Measurements from ENCODE around the gene HERPUD2. TPM values are rescaled to one million over a fixed set of nuclear protein-coding genes. Genes with fewer than 3 reads are reported as not detected.

Gene HERPUD2
- total and polyA plus RNA-seq, 2 of the 4 experiments (the other 2 are of a cell fraction): 22.2 to 27.2 TPM

DNA sequence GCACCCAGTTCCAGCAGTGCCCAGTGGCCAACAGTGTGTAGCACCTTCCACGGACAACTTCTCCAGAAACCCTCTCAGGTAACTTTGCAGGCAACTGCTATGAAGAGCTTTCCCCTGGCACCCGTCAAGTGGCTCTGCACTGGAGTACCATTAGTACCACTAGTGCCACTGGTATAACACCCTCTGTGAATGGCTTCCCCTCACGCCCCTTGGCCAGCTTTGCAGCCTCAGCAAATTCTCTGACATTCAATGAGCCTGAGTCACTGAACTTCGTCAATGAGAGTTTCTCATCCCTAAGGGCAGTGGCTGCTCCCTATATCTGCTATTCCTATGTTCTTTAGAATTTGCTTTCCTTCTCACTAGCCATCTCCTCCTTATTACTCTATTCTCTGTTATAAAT is 7.6 kb upstream of the HERPUD2 start:
- no TSS peak for BruUV-seq (replicated peaks)
- H3K4me2 ChIP-seq (ENCODE audit: low read depth, low read length): no peak overlapping the region

More for the DNA sequence above, 7.6 kb upstream of the HERPUD2 start:
- no peak overlapping the region for H2AFZ ChIP-seq (replicated peaks; ENCODE audit: low read length, poor library complexity)
- in situ Hi-C loops (cut with MboI; ENCODE audit: low sequenced_read_pairs): loop anchor here (25.0 kb wide), 1 partner anchor 635 kb away; no protein-coding TSS in a partner anchor
- 50% methylated on average over 2 of the region's 4 CpGs; no CpG with 5 or more reads in 1 of the 2 experiments for WGBS, 2 experiments (ENCODE audit: extremely low coverage in 2 of 2, insufficient read length in 1 of 2)
- no peak overlapping the region for H3K23ac ChIP-seq (ENCODE audit: low read depth, low read length)
- no peak overlapping the region for H4K91ac ChIP-seq (ENCODE audit: insufficient read depth, low read depth, low read length)
- no peaks in the 10 kb centered on the region for H3K9me3 ChIP-seq (ENCODE audit: control insufficient read depth, insufficient read depth, low read length)
- ChIA-PET CTCF (interaction anchor here (0.7 kb wide), 1 partner anchor 119 kb away, joined by 3 read pairs; no protein-coding TSS in a partner anchor), POLR2A (ENCODE audit: unreplicated experiment) (no interaction called here)
- H3K9me1 ChIP-seq (ENCODE audit: insufficient read depth, low read length): 0 out of 2 replicates have a peak, but pooled peaks cover 4% of the 10 kb centered on the region
- no peak overlapping the region for H3K56ac ChIP-seq (ENCODE audit: extremely low read depth, insufficient read depth, low read length)
- ATAC-seq (ENCODE audit: low read depth) (no peak), DNase-seq (no peak)
- no peaks in the 10 kb centered on the region for H3K36me3 ChIP-seq (ENCODE audit: control insufficient read depth, insufficient read depth, low read length)
- no peak overlapping the region for H2AK5ac ChIP-seq (ENCODE audit: low read depth, low read length)
- H3K4me1 ChIP-seq (ENCODE audit: control insufficient read depth, insufficient read depth, low read length): peaks cover 6% of the 10 kb centered on the region
- H2BK120ac ChIP-seq (ENCODE audit: low read depth, low read length): no peak overlapping the region
- H3K4ac ChIP-seq (ENCODE audit: low read depth, low read length): no peak overlapping the region
- H3K14ac ChIP-seq (replicated peaks; ENCODE audit: low read depth, low read length): no peak overlapping the region
- H2AK9ac ChIP-seq (replicated peaks; ENCODE audit: low read depth, low read length, poor library complexity): no peak overlapping the region
- H4K20me1 ChIP-seq (ENCODE audit: insufficient read depth, low read length): no peaks in the 10 kb centered on the region
- H3K18ac ChIP-seq (ENCODE audit: low read depth, low read length): no peak overlapping the region
- intact Hi-C loops (cut with micrococcal nuclease): no loop called here
- H4K8ac ChIP-seq (ENCODE audit: low read depth in 2 of 2, low read length in 2 of 2): no peak overlapping the region
- no peak overlapping the region for H3K4me3 ChIP-seq (ENCODE audit: insufficient read depth, low read depth, low read length)
- TF ChIP-seq RFX5 (IDR thresholded peaks at IDR 0.05; ENCODE audit: low read depth, low read length) (no peak), MAFK (IDR thresholded peaks at IDR 0.05; ENCODE audit: low read depth, low read length) (peak; percentile 59), POLR2A (IDR thresholded peaks at IDR 0.05; ENCODE audit: low read depth, low read length) (no peak)
- dilution Hi-C loops (cut with HindIII; ENCODE audit: low sequenced_read_pairs, unreplicated experiment): no loop called here
- H3K79me1 ChIP-seq (ENCODE audit: low read depth in 1 of 2, low read length in 2 of 2): peaks cover 0 to 3% of the 10 kb centered on the region in 2 experiments; a peak in 1 of 4 replicates
- no peak overlapping the region for H4K5ac ChIP-seq (ENCODE audit: low read depth, low read length)
- no peaks in the 10 kb centered on the region for H3K27me3 ChIP-seq (ENCODE audit: control insufficient read depth, insufficient read depth, low read length)
- no peak overlapping the region for H2BK20ac ChIP-seq (ENCODE audit: low read depth, low read length)
- no peak overlapping the region for H2BK15ac ChIP-seq (ENCODE audit: low read depth, low read length)
- H2BK5ac ChIP-seq (ENCODE audit: low read depth, low read length, poor library complexity, severe bottlenecking): no peak overlapping the region
- H3K27ac ChIP-seq (ENCODE audit: insufficient read depth, low read length): no peak overlapping the region
- H3K9ac ChIP-seq (ENCODE audit: low read depth, low read length): no peak overlapping the region
